Measurements from ENCODE around the gene SLX9. TPM values are rescaled to one million over a fixed set of nuclear protein-coding genes. Genes with fewer than 3 reads are reported as not detected.

SLX9 gene
- total RNA-seq, 1 experiment from 2014 or later, result 58.7 TPM

- Mint-ChIP-seq H3K4me1 (ENCODE audit: insufficient read depth, unreplicated experiment) (peaks cover 34% of the 10 kb centered on the region), H3K36me3 (ENCODE audit: insufficient read depth, unreplicated experiment) (peaks cover 7% of the 10 kb centered on the region), H3K4me3 (ENCODE audit: unreplicated experiment) (no peak overlapping the region), H3K27ac (ENCODE audit: low read depth, unreplicated experiment) (no peak overlapping the region), H3K9me3 (ENCODE audit: unreplicated experiment) (no peaks in the 10 kb centered on the region), H3K27me3 (ENCODE audit: insufficient read depth, unreplicated experiment) (no peaks in the 10 kb centered on the region)
- POLR2A ChIA-PET, result no interaction called here
- intact Hi-C loops (cut with micrococcal nuclease), result no loop called here
- no peak for DNase-seq (ENCODE audit: unreplicated experiment)
- TF ChIP-seq CTCF (IDR thresholded peaks at IDR 0.05; ENCODE audit: unreplicated experiment), result no peak
- CTCF ChIA-PET, result no interaction called here
- BruUV-seq (replicated peaks), result no TSS peak
Measured at GRCh38 chr21:44921928-44922327, 17.9 kb upstream of the SLX9 start.

DNA sequence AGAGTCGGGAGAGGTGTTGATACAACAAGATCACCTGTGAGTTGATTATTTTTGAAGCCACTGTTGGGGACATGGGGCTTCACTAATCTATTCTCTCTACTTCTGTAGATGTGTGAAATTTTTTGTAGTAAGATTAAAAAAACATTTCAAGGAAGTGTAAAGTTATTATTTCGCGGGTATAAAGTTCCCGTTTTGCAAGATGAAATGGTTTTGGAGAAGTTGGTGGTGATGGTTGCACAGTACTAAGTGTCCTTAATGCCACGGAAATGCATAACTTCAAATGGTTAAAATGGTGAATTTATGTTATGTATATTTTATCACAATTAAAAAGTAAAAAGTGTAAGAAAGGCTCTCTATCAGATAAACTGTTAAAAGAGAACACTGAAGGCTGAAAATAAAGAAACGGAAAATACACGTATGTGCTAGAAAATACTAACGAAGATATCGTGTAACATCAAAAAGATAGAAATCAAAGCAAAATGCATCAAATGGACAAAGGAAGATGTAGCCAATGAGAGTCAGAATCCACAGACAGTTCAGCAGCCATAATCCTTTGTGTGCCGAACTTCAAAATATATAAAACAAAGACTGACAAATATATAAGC lies 16.2 kb upstream of the SLX9 start:
- peaks cover 7% of the 10 kb centered on the region for H3K36me3 Mint-ChIP-seq (ENCODE audit: insufficient read depth, unreplicated experiment)
- ChIA-PET CTCF (no interaction called here), POLR2A (no interaction called here)
- H3K4me3 Mint-ChIP-seq (ENCODE audit: unreplicated experiment), result no peak overlapping the region
- no peaks in the 10 kb centered on the region for H3K9me3 Mint-ChIP-seq (ENCODE audit: unreplicated experiment)
- BruUV-seq (replicated peaks), result no TSS peak
- peak overlapping the region; percentile 30 for H3K27ac Mint-ChIP-seq (ENCODE audit: low read depth, unreplicated experiment)
- no peak for TF ChIP-seq CTCF (IDR thresholded peaks at IDR 0.05; ENCODE audit: unreplicated experiment)
- no peak for DNase-seq (ENCODE audit: unreplicated experiment)
- peaks cover 46% of the 10 kb centered on the region for H3K4me1 Mint-ChIP-seq (ENCODE audit: insufficient read depth, unreplicated experiment)
- no peaks in the 10 kb centered on the region for H3K27me3 Mint-ChIP-seq (ENCODE audit: insufficient read depth, unreplicated experiment)
- intact Hi-C loops (cut with micrococcal nuclease), result no loop called here

DNA sequence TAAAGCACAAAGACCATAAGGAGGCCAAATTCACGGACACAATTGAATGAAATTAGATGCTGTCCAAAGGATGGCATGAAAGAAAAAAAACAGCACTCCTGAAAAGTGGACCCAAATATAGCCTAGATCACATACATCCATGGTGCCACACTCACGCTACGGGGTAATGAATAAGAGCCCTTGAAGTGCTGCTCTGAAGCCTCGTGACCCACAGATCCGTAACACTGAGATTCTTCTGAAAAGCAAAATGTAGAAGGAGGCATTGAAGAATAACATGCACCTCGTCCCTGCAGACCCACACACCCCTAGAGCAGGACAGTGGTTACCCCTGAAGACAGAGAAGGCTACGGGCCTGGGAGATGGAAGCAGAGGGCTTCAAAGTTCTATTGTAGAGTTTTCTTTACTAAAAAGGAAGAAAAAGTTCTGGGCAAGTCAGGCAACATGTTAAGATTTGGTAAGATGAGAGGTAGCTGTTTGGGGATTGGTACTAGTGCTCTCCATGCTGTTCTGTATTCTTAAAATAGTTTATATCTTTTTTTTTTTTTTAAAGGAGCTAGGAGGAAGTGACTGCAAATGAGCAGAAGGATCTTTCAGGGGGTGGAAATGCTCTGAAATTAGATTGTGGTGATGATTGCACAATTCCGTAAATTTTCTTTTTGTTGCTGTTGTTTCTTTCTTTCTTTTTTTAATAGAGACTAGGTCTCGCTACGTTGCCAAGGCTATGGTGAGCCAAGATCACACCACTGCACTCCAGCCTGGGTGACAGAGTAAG lies 15.0 kb upstream of the SLX9 start:
- Mint-ChIP-seq H3K27ac (ENCODE audit: low read depth, unreplicated experiment) (peak overlapping the region; percentile 81), H3K36me3 (ENCODE audit: insufficient read depth, unreplicated experiment) (peaks cover 13% of the 10 kb centered on the region), H3K9me3 (ENCODE audit: unreplicated experiment) (no peaks in the 10 kb centered on the region), H3K4me3 (ENCODE audit: unreplicated experiment) (peak overlapping the region; percentile 22), H3K27me3 (ENCODE audit: insufficient read depth, unreplicated experiment) (no peaks in the 10 kb centered on the region), H3K4me1 (ENCODE audit: insufficient read depth, unreplicated experiment) (peaks cover 58% of the 10 kb centered on the region)
- no peak for TF ChIP-seq CTCF (IDR thresholded peaks at IDR 0.05; ENCODE audit: unreplicated experiment)
- ChIA-PET CTCF (interaction anchor here (0.5 to 1.1 kb wide), 2 partner anchors 8 to 205 kb away, joined by 3 to 4 read pairs; no protein-coding TSS in a partner anchor), POLR2A (interaction anchor here (0.9 to 4.3 kb wide), 4 partner anchors 7 to 55 kb away, joined by 4 to 26 read pairs (median 12); partner anchors contain the start of gene SLX9)
- no TSS peak for BruUV-seq (replicated peaks)
- DNase-seq (ENCODE audit: unreplicated experiment), result peak; percentile 58
- intact Hi-C loops (cut with micrococcal nuclease), result loop anchor here (5.0 kb wide), 2 partner anchors 107 to 412 kb away; partner anchors contain the start of gene SUMO3

- Mint-ChIP-seq H3K4me1 (ENCODE audit: insufficient read depth, unreplicated experiment) (peaks cover 64% of the 10 kb centered on the region), H3K4me3 (ENCODE audit: unreplicated experiment) (peak overlapping the region; percentile 22), H3K36me3 (ENCODE audit: insufficient read depth, unreplicated experiment) (peaks cover 13% of the 10 kb centered on the region), H3K27ac (ENCODE audit: low read depth, unreplicated experiment) (peak overlapping the region; percentile 81), H3K9me3 (ENCODE audit: unreplicated experiment) (no peaks in the 10 kb centered on the region), H3K27me3 (ENCODE audit: insufficient read depth, unreplicated experiment) (no peaks in the 10 kb centered on the region)
- no peak for DNase-seq (ENCODE audit: unreplicated experiment)
- TF ChIP-seq CTCF (IDR thresholded peaks at IDR 0.05; ENCODE audit: unreplicated experiment), result no peak
- BruUV-seq (replicated peaks), result no TSS peak
- intact Hi-C loops (cut with micrococcal nuclease), result loop anchor here (5.0 kb wide), 2 partner anchors 108 to 413 kb away; partner anchors contain the start of gene SUMO3
- ChIA-PET POLR2A (interaction anchor here (0.9 to 4.3 kb wide), 8 partner anchors 7 to 56 kb away, joined by 3 to 26 read pairs (median 4); partner anchors contain the start of gene SLX9), CTCF (interaction anchor here (1.1 to 4.1 kb wide), 2 partner anchors 8 to 125 kb away, joined by 4 to 26 read pairs; partner anchors contain the start of gene UBE2G2)
Measured at GRCh38 chr21:44925378-44925755, 14.5 kb upstream of the SLX9 start.

All from MCF 10A (cell line).